Measurements from ENCODE around the gene RAB18. TPM values are rescaled to one million over a fixed set of nuclear protein-coding genes. Genes with fewer than 3 reads are reported as not detected.
"Not testable (repeated sequence)": the region's sequence is repeated elsewhere in the genome, so short reads cannot be mapped to it uniquely, and the experiment has no call there.

Gene RAB18
- total RNA-seq, 2 donors from 2014 or later: 35.5 to 51.2 TPM

- TF ChIP-seq CTCF (IDR thresholded peaks at IDR 0.05): no peak
Measured at GRCh38 chr10:27463961-27464360, 40.1 kb upstream of the RAB18 start.

GRCh38 chr10:27464993-27465392 is 39.1 kb upstream of the RAB18 start:
- no peak for TF ChIP-seq CTCF (IDR thresholded peaks at IDR 0.05)
- DNase-seq (ENCODE audit: low spot score) (no peak), ATAC-seq (ENCODE audit: insufficient number of reproducible peaks, low FRiP score, low read depth) (no peak)
- Histone ChIP-seq H3K4me1 (ENCODE audit: control insufficient read depth in 1 of 2, low read depth in 2 of 2) (no peaks in the 10 kb centered on the region), H3K36me3 (no peaks in the 10 kb centered on the region), H3K27me3 (replicated peaks; ENCODE audit: insufficient read depth) (no peaks in the 10 kb centered on the region), H3K4me3 (no peak overlapping the region), H3K9me3 (no peaks in the 10 kb centered on the region), H3K27ac (no peak overlapping the region)

More at GRCh38 chr10:27463961-27464360, 40.1 kb upstream of the RAB18 start:
- no peak for DNase-seq (ENCODE audit: low spot score)
- no peaks in the 10 kb centered on the region for H3K27me3 ChIP-seq (replicated peaks; ENCODE audit: insufficient read depth)
- no peaks in the 10 kb centered on the region for H3K36me3 ChIP-seq
- no peaks in the 10 kb centered on the region for H3K4me1 ChIP-seq (ENCODE audit: control insufficient read depth in 1 of 2, low read depth in 2 of 2)
- no peak overlapping the region for H3K27ac ChIP-seq
- no peak for ATAC-seq (ENCODE audit: insufficient number of reproducible peaks, low FRiP score, low read depth)
- no peak overlapping the region for H3K4me3 ChIP-seq
- no peaks in the 10 kb centered on the region for H3K9me3 ChIP-seq

DNA sequence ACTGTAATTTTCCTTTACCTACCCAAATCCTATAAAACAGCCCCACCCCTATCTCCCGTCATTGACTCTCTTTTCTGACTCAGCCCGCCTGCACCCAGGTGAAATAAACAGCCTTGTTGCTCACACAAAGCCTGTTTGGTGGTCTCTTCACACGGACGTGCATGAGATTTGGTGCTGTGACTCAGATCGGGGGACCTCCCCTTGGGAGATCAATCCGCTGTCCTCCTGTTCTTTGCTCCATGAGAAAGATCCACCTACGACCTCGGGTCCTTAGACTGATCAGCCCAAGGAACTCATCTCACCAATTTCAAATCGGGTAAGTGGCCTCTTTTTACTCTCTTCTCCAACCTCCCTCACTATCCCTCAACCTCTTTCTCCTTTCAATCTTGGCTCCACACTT is 38.5 kb upstream of the RAB18 start:
- not testable (repeated sequence) for H3K27me3 ChIP-seq (replicated peaks; ENCODE audit: insufficient read depth); DNase-seq (ENCODE audit: low spot score); H3K4me3 ChIP-seq; H3K27ac ChIP-seq; H3K4me1 ChIP-seq (ENCODE audit: control insufficient read depth in 1 of 2, low read depth in 2 of 2); H3K36me3 ChIP-seq; H3K9me3 ChIP-seq; ATAC-seq (ENCODE audit: insufficient number of reproducible peaks, low FRiP score, low read depth)

GRCh38 chr10:27470885-27471284 is 33.2 kb upstream of the RAB18 start:
- Histone ChIP-seq H3K9me3 (no peaks in the 10 kb centered on the region), H3K4me3 (no peak overlapping the region), H3K27me3 (replicated peaks; ENCODE audit: insufficient read depth) (no peaks in the 10 kb centered on the region), H3K4me1 (ENCODE audit: control insufficient read depth in 1 of 2, low read depth in 2 of 2) (no peaks in the 10 kb centered on the region), H3K36me3 (no peaks in the 10 kb centered on the region), H3K27ac (no peak overlapping the region)
- DNase-seq (ENCODE audit: low spot score) (no peak), ATAC-seq (ENCODE audit: insufficient number of reproducible peaks, low FRiP score, low read depth) (no peak)
- TF ChIP-seq CTCF (IDR thresholded peaks at IDR 0.05): no peak

DNA sequence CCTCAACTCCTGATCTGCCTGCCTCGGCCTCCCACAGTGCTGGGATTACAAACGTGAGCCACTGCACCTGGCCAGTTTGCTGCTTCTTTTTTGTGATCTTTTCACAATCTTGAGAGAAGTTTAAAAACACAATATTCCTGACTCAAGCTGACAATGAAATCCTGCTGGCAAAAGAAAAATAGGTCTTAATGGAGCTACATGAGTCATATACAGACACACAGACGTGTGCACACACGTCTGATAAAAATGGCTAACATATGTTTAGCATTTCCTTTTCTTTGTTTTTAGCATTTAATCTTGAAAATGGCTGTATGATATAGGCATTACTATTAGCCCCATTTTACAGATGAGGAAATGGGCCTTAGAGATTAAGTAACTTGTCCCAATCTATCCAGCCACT is 29.4 kb upstream of the RAB18 start:
- no peaks in the 10 kb centered on the region for H3K9me3 ChIP-seq
- no peaks in the 10 kb centered on the region for H3K36me3 ChIP-seq
- no peak for TF ChIP-seq CTCF (IDR thresholded peaks at IDR 0.05)
- no peaks in the 10 kb centered on the region for H3K27me3 ChIP-seq (replicated peaks; ENCODE audit: insufficient read depth)
- no peaks in the 10 kb centered on the region for H3K4me1 ChIP-seq (ENCODE audit: control insufficient read depth in 1 of 2, low read depth in 2 of 2)
- DNase-seq (ENCODE audit: low spot score) (no peak), ATAC-seq (ENCODE audit: insufficient number of reproducible peaks, low FRiP score, low read depth) (no peak)
- H3K27ac ChIP-seq: no peak overlapping the region
- H3K4me3 ChIP-seq: no peak overlapping the region

- no peaks in the 10 kb centered on the region for H3K4me1 ChIP-seq (ENCODE audit: control insufficient read depth in 1 of 2, low read depth in 2 of 2)
- no peaks in the 10 kb centered on the region for H3K9me3 ChIP-seq
- no peak overlapping the region for H3K27ac ChIP-seq
- no peak overlapping the region for H3K4me3 ChIP-seq
- no peaks in the 10 kb centered on the region for H3K36me3 ChIP-seq
- no peak for DNase-seq (ENCODE audit: low spot score)
- H3K27me3 ChIP-seq (replicated peaks; ENCODE audit: insufficient read depth): no peaks in the 10 kb centered on the region
- TF ChIP-seq CTCF (IDR thresholded peaks at IDR 0.05): no peak
- ATAC-seq (ENCODE audit: insufficient number of reproducible peaks, low FRiP score, low read depth): no peak
Measured at GRCh38 chr10:27479016-27479415, 25.1 kb upstream of the RAB18 start.
